Endodermal cell (in vitro differentiated cells): ENCODE results near the gene GRK4. TPM values are rescaled to one million over a fixed set of nuclear protein-coding genes. Genes with fewer than 3 reads are reported as not detected.
"Not testable (repeated sequence)": the region's sequence is repeated elsewhere in the genome, so short reads cannot be mapped to it uniquely, and the experiment has no call there.

ENCODE experiments used
- DNase-seq: peaks from one replicate; pipeline ENCODE4 v3.0.0-alpha.2; 2017
- H3K27ac ChIP-seq: 2 replicates; pipeline ENCODE4 v1.5.1; 2013; ENCODE audit warnings: mild to moderate bottlenecking, low read depth, low read length, moderate library complexity
- H3K27me3 ChIP-seq: 2 replicates; pipeline ENCODE4 v1.6.1; 2013; ENCODE audit warnings: mild to moderate bottlenecking, low read length, moderate library complexity; ENCODE audit not compliant: insufficient read depth, control insufficient read depth, poor library complexity, severe bottlenecking
- H3K36me3 ChIP-seq: 2 replicates; pipeline ENCODE4 v1.7.0; 2013; ENCODE audit warnings: mild to moderate bottlenecking, low read length, moderate library complexity; ENCODE audit not compliant: control insufficient read depth, insufficient read depth
- H3K4me1 ChIP-seq: one replicate; pipeline ENCODE4 v1.7.0; 2013; ENCODE audit warnings: low read length; ENCODE audit not compliant: control insufficient read depth, insufficient read depth
- H3K4me3 ChIP-seq: 2 replicates; pipeline ENCODE4 v1.5.1; 2013; ENCODE audit warnings: mild to moderate bottlenecking, low read length, moderate library complexity
- H3K9ac ChIP-seq: 2 replicates; pipeline ENCODE4 v1.6.1; 2013; ENCODE audit warnings: mild to moderate bottlenecking, low read length, moderate library complexity; ENCODE audit not compliant: poor library complexity, severe bottlenecking; ENCODE audit errors: extremely low read depth
- H3K9me3 ChIP-seq: 2 replicates; pipeline ENCODE4 v1.6.1; 2013; ENCODE audit warnings: mild to moderate bottlenecking, low read length, moderate library complexity; ENCODE audit not compliant: control insufficient read depth
- H3K27ac Mint-ChIP-seq: 2 replicates; pipeline ENCODE4 v1.8.0; 2020; ENCODE audit warnings: mixed read lengths
- H3K27me3 Mint-ChIP-seq: 2 replicates; pipeline ENCODE4 v1.8.0; 2021; ENCODE audit warnings: mild to moderate bottlenecking, mixed read lengths; ENCODE audit not compliant: insufficient read depth
- H3K36me3 Mint-ChIP-seq: 2 replicates; pipeline ENCODE4 v1.8.0; 2020; ENCODE audit warnings: low read depth, mixed read lengths
- H3K4me1 Mint-ChIP-seq: 2 replicates; pipeline ENCODE4 v1.8.0; 2020; ENCODE audit warnings: mixed read lengths
- H3K4me3 Mint-ChIP-seq: 2 replicates; pipeline ENCODE4 v1.8.0; 2020; ENCODE audit warnings: mild to moderate bottlenecking, moderate library complexity, mixed read lengths
- H3K9me3 Mint-ChIP-seq: 2 replicates; pipeline ENCODE4 v1.8.0; 2020; ENCODE audit warnings: mild to moderate bottlenecking, mixed read lengths
- WGBS, 2 experiments: methylation state at CpG; one replicate each; pipeline versions ENCODE4 v1.1.5 to v1.1.7; 2013; ENCODE audit warnings: missing lambda C conversion rate in 2 of 2, mixed read lengths in 1 of 2; ENCODE audit not compliant: insufficient coverage in 1 of 2, insufficient read length in 1 of 2; 5-methylcytosine and 5-hydroxymethylcytosine counted together
- total RNA-seq, 2 donors: library from RNA; stranded (reverse); fragmentation: NEBNext Ultra II Directional in 1 of 2; extraction: Animal tissue kit (Norgen Biotek cat#: 25700) in 1 of 2; gene quantifications; 2 replicates in 1 of 2; 3 replicates in 1 of 2; pipeline ENCODE4 v1.2.1, GENCODE V29; 2021
- TF ChIP-seq, protein P1 (sequence below): fragments of 200-600 bp; sonication (generic); conservative IDR thresholded peaks from 2 replicates; pipeline ENCODE4 v1.5.0; 2021; ENCODE audit warnings: antibody characterized with exemption, mild to moderate bottlenecking

GRK4 gene
- total RNA-seq, 2 donors from 2014 or later: 2.8 to 4.2 TPM

DNA sequence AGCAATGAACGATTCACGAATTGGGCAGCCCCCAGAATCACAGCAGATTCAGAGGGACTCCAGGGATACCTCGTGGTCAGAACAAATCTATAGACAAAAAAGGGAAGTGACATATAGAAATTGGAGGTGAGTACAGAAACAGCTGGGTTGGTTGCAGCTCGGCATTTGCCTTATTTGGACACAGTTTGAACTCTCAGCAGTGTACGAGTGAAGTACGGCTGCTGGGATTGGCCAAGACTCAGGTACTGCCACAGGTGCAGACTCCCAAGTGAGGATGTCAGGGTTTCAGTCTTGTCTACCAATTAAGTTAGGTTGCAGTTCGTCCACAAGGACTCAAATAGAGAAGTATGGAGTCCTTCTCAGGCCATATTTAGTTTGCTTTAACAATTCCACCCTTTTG lies 82.8 kb downstream of the GRK4 start:
- H3K36me3 ChIP-seq: no peaks in the 10 kb centered on the region
- H3K27ac Mint-ChIP-seq: no peak overlapping the region
- H3K36me3 Mint-ChIP-seq: no peaks in the 10 kb centered on the region
- no peaks in the 10 kb centered on the region for H3K9me3 Mint-ChIP-seq
- H3K9ac ChIP-seq: no peak overlapping the region
- no peak overlapping the region for H3K4me3 ChIP-seq
- TF ChIP-seq, protein P1, sequence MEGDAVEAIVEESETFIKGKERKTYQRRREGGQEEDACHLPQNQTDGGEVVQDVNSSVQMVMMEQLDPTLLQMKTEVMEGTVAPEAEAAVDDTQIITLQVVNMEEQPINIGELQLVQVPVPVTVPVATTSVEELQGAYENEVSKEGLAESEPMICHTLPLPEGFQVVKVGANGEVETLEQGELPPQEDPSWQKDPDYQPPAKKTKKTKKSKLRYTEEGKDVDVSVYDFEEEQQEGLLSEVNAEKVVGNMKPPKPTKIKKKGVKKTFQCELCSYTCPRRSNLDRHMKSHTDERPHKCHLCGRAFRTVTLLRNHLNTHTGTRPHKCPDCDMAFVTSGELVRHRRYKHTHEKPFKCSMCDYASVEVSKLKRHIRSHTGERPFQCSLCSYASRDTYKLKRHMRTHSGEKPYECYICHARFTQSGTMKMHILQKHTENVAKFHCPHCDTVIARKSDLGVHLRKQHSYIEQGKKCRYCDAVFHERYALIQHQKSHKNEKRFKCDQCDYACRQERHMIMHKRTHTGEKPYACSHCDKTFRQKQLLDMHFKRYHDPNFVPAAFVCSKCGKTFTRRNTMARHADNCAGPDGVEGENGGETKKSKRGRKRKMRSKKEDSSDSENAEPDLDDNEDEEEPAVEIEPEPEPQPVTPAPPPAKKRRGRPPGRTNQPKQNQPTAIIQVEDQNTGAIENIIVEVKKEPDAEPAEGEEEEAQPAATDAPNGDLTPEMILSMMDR: no peak
- H3K27ac ChIP-seq: no peak overlapping the region
- WGBS, 2 experiments: 87 to 90% methylated on average over 7 of the region's 7 CpGs
- H3K4me3 Mint-ChIP-seq: no peak overlapping the region
- H3K4me1 Mint-ChIP-seq: peaks cover 3% of the 10 kb centered on the region
- no peaks in the 10 kb centered on the region for H3K9me3 ChIP-seq
- H3K27me3 Mint-ChIP-seq: peaks cover 7% of the 10 kb centered on the region
- no peaks in the 10 kb centered on the region for H3K27me3 ChIP-seq
- DNase-seq: no peak
- no peaks in the 10 kb centered on the region for H3K4me1 ChIP-seq

GRCh38 chr4:3046623-3047022 lies 83.3 kb downstream of the GRK4 start:
- peaks cover under 1% of the 10 kb centered on the region for H3K9me3 Mint-ChIP-seq
- H3K27me3 ChIP-seq: no peaks in the 10 kb centered on the region
- no peak overlapping the region for H3K4me3 ChIP-seq
- H3K36me3 Mint-ChIP-seq: no peaks in the 10 kb centered on the region
- no peaks in the 10 kb centered on the region for H3K9me3 ChIP-seq
- H3K27ac Mint-ChIP-seq: no peak overlapping the region
- H3K36me3 ChIP-seq: no peaks in the 10 kb centered on the region
- WGBS, 2 experiments: 90 to 95% methylated on average over 2 to 3 of the region's 4 CpGs
- peaks cover 5% of the 10 kb centered on the region for H3K27me3 Mint-ChIP-seq
- H3K27ac ChIP-seq: no peak overlapping the region
- peaks cover 3% of the 10 kb centered on the region for H3K4me1 Mint-ChIP-seq
- no peaks in the 10 kb centered on the region for H3K4me1 ChIP-seq
- H3K9ac ChIP-seq: no peak overlapping the region
- DNase-seq: no peak
- H3K4me3 Mint-ChIP-seq: no peak overlapping the region
- TF ChIP-seq, protein P1: no peak

GRCh38 chr4:3047464-3048286 lies 84.3 kb downstream of the GRK4 start:
- peak; percentile 93 for DNase-seq
- Histone ChIP-seq H3K27ac (no peak overlapping the region), H3K9ac (no peak overlapping the region), H3K27me3 (no peaks in the 10 kb centered on the region), H3K4me1 (no peaks in the 10 kb centered on the region), H3K4me3 (no peak overlapping the region), H3K36me3 (no peaks in the 10 kb centered on the region), H3K9me3 (peaks cover 7% of the 10 kb centered on the region)
- TF ChIP-seq, protein P1: peak; percentile 89
- H3K27me3 Mint-ChIP-seq: peaks cover 3% of the 10 kb centered on the region
- peaks cover 9% of the 10 kb centered on the region for H3K9me3 Mint-ChIP-seq
- no peak overlapping the region for H3K27ac Mint-ChIP-seq
- 66 to 77% methylated on average over 16 to 20 of the region's 20 CpGs for WGBS, 2 experiments
- H3K36me3 Mint-ChIP-seq: no peaks in the 10 kb centered on the region
- peaks cover 2% of the 10 kb centered on the region for H3K4me1 Mint-ChIP-seq
- H3K4me3 Mint-ChIP-seq: no peak overlapping the region

DNA sequence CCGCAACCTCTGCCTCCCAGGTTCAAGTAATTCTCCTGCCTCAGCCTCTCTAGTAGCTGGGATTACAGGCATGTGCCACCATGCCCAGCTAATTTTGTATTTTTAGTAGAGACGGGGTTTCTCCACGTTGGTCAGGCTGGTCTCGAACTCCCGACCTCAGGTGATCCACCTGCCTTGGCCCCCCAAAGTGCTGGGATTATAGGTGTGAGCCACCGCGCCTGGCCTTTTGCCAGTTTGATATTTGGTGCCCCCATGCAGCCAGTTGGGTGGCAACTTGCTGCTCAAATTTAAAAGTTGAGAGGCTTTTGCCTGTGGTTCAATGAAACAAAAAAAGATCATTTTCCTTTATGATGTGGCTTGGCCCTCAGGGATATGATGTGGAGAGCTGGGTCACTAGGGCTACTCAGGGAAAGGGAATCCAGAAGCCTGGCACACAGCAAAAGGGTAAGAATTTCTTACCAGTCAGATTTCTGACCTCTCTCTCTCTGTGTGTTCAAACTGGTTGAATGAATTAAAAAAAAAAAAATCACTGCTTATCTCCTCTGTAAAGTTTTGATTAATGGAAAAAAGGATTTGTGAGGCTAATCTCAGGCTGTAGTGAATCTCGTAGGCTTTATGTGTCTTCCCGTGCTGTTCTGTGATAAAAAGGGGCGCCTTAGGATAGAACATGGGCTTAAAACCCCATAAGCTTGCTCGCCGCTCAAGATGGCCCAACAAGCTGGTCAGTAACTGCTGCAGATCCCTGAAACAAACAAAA lies 87.9 kb downstream of the GRK4 start:
- H3K27ac ChIP-seq, H3K36me3 ChIP-seq, H3K27me3 Mint-ChIP-seq, DNase-seq, H3K9ac ChIP-seq, H3K4me1 Mint-ChIP-seq, H3K27ac Mint-ChIP-seq, H3K4me1 ChIP-seq, H3K36me3 Mint-ChIP-seq, H3K27me3 ChIP-seq, H3K4me3 ChIP-seq, H3K4me3 Mint-ChIP-seq: not testable (repeated sequence)
- H3K9me3 Mint-ChIP-seq: peaks cover 37% of the 10 kb centered on the region
- 92 to 98% methylated on average over 5 to 12 of the region's 12 CpGs for WGBS, 2 experiments
- peaks cover 40% of the 10 kb centered on the region for H3K9me3 ChIP-seq
